NK-92 (cell line): ENCODE measurements around the gene SPC25.
"Not testable (repeated sequence)": the region's sequence is repeated elsewhere in the genome, so short reads cannot be mapped to it uniquely, and the experiment has no call there.

Experiments used
- DNase-seq: peaks from one replicate; lab custom pipeline; 2025; ENCODE audit not compliant: unreplicated experiment; lab: John Stamatoyannopoulos, UW

Gene SPC25, protein sequence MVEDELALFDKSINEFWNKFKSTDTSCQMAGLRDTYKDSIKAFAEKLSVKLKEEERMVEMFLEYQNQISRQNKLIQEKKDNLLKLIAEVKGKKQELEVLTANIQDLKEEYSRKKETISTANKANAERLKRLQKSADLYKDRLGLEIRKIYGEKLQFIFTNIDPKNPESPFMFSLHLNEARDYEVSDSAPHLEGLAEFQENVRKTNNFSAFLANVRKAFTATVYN

DNA sequence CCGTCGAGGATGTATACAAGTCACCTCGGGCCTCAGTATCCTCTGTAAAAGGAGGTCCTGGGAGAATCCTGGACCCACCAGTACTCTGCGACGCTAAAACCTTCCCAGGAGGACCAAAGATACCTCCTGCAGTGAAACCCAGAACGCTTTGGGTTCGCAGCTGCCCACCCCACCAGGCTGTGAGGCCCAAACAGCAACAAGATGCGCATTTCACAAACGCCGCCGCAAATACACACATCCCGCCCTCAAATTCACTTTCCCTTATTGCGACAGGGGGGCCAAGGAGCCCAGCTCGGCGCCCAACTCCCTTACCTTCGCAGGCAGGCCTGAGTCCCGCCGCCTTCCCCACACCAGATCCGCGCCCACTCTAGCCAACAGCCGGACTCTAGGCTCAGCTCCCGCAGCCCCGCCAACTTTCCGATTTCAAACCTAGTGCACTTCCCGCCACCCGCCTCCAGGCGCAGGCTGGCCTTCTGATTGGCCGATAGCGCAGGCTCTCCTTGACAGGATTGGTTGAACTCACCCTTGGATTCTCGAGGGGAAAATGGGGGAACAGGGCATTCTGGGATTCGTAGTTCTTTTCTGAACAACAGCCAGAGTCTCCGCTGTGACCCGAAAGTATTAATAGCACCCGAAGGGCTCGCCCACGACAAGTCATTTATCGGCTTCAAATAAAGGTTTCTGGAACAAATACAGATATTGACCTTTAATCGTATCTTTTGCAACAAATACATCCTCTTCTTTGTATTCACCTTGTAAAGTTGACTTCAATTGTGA is at the start of gene SPC25:
Gene SPC25, minus strand, starts transcription at position 425 of the 777 bp plus-strand sequence. CDS start 911 bp downstream, outside the sequence.
- peak; percentile 14 for DNase-seq

DNA sequence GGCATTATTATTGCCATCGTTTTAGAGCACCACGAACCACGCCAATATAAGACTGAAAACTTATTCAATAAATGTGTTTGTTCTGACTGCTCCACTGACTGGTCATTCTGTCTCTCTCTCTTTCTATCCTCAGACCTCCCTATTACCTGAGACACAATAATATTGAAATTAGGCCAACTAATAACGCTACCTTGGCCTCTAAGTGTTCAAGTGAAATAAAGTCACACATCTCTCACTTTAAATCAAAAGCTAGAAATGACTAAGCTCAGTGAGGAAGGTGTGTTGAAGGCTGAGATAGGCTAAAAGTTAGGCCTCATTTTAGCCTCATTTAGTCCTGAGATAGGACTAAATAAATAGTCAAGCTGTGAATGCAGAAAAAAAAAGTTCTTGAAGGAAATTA is 49.7 kb upstream of the SPC25 start:
- DNase-seq = no peak

DNA sequence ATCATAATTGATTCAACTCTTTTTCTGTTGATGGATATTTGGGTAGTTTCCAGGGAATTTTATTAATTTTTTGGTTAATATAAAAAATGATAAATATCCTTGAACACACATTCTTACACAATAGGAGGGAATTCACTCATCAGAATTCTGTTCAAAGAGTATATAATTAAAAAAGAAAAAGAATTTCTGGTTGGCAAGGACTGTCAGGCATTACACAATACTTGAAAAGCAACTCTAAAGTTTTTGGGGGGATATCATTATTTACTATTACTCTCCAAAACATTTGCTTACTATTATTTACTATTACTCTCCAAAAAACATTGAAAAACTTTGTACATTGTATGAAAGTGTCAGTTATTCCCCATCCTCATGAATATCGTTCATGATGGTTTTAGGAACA is 48.8 kb upstream of the SPC25 start:
- no peak for DNase-seq

DNA sequence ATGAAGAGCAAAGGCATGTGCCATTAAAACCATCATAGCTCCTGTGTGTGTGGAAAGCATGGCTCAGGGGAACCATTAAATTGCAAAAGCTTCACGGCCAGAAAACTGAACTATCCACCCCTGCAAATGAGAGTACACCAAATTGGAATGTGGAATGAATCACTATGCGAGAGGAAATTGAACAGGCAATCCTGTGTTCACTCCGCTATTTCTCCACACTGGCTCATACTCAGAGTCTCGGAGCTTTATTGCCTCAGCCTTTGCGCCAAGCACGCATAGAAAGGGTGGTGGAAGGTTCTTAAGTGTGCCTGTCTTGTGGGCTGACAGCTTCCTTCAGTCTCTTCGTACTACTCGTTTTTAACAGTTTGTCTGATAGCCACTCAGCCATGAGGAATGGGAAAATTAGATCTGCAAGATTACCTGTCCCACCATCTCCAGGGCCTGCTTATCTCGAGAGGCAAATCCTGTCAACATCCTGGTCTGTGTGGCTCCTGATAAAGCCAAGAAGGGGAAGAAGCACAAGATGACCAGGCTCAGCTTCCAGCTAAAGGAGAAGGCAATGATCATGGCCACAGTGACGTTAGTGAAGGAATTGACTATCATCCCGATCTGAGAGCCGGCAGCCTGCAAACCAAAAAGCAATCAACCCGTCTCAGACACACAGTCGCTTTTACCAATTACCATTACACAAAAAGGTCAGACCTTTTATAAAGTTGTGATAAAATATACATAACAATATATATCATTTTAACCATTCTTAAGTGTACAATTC is 45.8 kb upstream of the SPC25 start:
- DNase-seq = no peak

DNA sequence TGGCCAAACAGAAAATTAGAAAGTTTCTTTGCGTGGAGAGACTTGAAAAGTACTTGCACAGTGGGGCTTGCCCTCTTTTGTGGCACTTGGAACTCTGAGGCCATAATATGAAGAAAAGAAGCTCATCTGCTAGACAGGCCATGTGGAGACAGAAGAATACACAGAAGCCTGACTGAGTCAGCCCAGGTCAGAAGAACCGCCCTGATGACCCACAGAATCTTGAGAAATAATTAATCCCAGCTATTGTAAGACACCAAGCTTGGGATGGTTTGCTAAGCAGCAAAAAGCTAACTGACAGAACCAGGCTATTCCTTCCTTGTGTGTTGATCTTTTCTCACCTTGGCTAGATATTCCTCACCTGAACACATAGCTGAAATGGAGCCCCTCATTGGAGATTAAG is 44.6 kb upstream of the SPC25 start:
- no peak for DNase-seq

DNA sequence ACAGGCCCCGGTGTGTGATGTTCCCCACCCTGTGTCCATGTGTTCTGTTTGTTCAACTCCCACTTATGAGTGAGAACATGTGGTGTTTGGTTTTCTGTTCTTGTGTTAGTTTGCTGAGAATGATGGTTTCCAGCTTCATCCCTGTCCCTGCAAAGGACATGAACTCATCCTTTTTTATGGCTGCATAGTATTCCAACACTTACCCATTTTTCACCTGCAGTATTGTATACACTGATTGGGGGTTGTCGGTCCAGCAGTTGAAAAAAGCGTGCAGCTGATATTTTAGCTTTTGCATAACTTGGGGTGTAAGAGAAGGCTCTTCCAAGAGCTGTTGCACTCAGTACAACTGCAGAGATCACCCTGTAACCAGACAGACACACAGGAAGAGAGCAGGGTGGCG is 41.9 kb upstream of the SPC25 start:
- DNase-seq = not testable (repeated sequence)

DNA sequence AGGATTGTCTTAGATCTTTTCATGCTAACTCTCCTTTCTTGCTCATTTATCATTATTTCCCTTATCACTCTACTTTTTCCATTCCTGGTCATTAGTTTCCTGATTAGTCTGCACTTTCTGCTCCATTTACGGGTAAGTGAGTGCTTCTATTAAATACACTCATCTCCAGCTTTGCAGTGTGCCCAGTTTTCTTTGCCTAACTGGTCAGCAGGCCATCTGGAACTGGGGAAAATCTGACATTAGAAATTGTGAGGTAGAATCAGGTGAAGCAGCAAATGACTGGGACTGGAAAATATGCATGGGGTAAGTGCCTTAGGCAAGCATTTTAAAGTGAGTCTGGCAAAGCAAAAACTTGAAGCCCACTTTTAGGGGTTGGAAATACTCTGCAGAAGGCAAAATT is 40.0 kb upstream of the SPC25 start:
- no peak for DNase-seq

DNA sequence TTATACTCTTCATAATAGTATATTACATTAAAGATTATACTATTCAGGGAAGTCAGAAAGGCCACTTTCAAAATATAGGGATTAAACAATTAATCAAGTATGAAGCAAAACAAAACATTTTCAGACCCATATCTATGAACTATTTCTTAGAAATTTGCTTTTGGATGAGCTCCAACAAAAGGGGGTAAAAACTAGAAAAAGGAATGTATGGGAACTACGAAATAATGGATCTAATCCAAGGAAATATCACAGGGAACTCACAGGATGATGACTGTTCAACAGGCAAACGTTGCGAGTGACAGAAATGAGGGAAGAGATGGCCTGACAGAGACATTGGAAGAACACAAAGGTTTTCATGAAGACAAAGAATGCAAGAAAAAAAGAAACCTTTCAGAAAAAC is 38.8 kb upstream of the SPC25 start:
- DNase-seq = no peak

DNA sequence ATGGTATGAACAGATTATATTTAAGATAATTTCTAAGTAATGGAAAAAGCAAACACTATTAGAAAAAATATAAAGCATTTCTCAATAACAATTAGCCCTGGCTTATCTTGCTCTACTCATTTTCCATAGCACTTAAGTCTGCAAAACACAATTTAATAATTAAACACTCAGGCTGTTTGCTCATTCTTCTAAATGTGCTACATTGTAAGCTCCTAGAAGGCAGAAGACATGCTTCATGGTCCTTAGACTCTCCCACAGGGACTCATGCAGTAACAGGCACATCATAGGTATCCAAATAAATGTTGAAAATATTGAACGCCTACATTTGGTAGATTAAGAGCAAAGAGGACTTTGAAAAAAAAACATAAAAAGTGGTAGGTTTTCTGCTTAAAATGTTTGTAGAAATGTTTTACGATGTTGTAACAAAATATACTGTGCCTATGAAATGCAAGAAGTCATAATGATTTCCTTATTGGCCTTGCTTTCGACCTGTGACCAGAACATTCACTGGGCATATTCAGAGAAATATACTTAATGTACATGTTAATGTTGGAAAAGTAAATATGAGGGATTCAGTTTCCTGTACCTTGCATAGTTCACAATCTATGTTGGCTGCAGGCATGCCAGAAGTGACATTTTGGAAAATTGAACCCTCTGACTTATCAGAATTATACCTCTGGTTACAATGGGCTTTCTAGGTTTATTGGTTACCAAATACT is 38.0 kb upstream of the SPC25 start:
- DNase-seq = no peak

DNA sequence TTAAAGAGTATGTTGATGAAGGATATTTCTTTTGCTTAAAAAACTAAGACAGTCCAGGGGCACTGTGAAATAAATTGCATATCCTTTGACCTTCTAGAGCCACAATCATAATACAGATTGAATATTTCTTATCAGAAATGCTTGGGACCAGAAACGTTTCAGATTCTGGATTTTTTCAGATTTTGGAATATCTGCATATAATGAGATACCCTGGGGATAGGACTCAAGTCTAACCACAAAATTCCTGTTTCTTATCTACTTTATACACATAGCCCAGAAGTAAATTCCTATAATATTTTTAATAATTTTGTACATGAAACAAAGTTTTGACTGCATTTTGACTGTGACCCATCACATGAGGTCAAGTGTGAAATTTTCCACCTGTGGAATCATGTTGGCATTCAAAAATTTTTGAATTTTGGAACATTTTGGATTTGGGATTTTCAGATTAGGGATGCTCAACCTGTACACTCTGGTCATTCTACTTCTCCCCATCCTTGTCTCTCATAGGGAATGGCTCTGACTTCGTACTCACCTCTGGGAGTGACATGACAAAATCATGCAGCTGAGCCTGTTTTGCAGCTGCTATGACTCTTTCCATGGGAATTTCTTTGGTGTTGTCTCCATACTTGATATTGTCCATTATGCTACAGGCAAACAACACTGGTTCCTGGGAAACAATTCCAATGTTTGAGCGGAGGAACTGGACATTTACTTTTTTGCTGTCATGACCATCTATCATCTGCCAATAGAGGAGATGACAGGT is 36.6 kb upstream of the SPC25 start:
- DNase-seq = no peak

DNA sequence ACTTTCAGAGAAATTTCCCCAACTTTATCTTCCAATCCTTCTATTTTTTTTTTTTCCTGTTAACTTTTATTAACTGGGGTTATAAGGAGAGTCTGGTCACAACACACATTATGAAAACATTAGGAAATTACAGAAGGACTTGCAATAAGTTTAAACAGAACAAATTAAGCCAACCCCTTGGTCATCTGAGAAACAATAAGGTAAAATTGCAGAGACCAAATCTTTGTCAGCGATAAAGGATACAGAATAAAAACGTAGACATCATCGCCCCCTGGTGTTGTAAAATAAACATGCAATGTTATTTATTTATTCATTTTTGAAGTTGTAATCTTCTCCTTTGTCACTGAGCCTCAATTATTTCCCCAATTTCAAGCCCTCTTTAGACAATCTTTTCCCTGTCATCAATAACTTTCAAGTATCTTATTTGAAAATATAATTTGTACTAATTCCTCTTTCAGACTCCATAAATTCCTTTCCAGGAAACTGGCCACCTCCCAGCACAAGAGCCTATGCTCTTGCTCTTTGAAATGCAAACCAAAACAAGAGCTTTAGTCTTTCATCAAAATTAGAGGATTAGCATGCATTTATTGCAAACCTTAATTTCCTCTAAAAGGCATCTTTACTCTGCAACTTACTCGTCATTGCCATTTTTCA is 30.4 kb upstream of the SPC25 start:
- no peak for DNase-seq

DNA sequence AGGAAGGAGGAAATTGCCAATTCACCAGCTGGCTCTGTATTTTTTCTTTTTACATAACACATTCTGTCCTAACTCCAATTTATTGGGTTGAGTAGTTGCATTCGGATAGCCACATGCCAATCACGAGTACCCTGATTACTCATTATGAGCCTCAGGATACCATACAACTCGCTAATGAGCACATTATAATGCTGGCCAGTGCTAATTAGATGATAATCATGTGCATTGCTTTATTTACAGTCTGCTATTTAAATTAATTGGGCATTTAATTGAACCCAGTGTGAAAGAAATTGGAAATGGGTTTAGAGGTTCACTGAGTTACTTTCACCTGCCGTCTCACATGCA is 26.1 kb upstream of the SPC25 start:
- DNase-seq = no peak

DNA sequence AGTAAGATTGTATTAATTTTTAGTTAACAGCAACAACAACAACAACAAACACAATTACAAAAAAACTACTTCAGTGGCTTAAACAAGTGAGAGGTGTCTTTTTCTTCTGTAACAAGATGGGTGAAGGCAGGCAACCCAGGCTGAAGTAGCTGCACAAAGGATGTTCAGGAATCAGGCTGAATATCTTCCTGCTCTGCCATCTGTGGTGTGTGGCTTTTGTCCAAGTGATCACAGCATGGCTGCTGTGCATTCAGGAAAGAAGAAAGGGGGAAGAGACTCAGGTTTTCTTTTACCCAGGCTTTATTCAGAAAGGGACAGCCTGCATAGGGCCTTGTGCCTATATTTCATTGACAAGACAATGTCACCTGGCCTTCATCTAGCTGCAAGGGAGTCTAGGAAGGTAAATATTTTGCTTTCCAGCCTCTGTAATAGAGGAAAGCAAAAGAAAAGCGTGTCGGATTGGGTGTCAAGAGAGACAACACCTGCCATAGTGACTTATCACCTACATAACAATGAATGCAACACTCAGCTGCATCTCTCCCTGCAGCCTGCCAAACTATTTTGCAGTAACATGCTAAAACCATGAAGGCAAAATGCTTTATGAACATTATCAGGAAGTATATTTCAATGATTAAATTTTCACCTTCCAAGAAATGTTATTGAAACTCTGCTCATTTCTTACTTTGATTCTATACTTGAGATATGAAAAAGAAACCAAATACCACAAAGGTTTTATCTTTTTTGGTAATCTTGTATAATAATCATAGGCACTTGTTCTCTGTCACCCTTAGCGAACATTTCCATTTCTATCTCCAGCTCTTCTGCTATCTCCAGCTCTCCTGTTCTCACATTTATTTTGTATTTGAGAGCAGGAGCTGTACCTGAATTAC is 25.5 kb upstream of the SPC25 start:
- DNase-seq = no peak

DNA sequence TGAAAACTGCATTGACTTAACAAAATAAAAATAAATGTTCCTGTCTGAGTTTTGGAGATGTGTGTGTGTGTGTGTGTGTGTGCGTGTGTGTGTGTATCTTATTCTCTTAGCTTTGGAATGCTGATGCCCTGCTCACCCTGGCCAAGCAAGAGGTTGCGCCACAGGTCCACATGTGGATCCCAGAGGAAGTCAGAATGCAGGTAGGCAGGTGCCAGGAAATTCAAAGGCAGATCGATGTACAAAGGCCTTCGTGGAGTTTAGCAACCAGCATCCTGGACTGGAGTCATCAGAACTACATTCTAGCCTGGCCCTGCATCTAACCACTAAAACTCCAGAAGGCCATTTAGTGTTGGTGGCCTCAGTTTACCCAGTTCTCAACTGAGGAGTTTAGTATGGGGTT is 23.3 kb upstream of the SPC25 start:
- no peak for DNase-seq

DNA sequence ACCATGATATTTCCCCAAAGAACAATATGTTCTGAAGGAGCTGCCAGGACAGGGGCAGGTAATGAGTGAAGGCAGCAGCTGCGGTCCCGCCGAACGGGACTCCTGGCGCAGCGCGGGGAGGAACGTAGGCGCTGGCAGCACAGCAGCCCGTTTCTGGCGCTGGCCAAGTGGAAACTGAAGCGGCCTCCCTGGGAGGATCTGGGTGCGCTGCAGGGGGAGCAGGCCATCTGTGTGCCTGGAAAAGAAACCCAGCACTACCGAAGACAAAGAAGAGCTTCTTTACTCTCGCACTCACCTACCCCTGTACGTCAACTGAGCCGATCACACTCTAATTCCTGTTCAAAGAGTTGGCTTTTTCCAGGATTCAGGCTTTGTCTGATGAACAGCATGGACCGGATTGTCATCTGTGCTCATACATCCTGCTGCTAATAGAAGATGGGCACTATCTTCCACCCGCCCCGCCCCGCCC is 22.7 kb upstream of the SPC25 start:
- DNase-seq = no peak

DNA sequence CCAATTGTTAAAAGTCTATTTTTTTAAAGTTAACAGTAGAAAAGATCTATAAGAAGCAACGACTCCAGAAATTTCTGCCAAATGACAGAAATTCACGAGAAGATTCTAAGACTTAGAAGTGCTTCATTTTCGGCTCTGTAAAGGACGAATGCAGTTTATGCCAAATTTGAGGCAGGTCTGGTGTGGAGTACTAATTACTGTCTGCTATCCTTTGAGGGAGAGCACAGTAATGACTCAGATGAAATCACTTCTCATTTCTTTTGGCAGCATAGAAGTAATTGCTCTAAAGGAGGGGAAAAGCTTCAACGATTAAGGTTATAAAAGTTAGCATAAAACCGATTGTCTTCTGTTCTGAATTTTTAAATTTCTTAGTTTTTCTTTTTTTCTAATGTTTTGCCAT is 22.2 kb upstream of the SPC25 start:
- no peak for DNase-seq

DNA sequence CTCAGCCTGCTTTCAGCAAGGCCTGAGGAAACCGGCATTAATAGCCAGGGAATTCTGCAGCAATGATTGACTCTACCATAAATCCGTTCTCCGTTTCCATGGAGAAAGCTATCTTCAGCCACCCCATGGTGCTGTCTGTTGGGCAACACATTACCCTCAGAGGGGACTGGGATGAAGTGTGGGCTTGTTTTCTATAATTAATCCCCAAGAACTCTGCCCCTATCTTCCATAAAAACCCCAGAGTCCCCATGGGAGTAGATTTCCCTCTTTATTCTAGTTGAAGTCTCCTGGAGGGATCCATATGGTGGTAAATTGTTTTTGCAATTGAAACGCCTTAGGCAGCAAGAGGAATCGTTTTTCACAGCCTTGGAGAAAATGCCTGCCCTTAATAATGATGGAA is 20.1 kb upstream of the SPC25 start:
- DNase-seq = no peak

DNA sequence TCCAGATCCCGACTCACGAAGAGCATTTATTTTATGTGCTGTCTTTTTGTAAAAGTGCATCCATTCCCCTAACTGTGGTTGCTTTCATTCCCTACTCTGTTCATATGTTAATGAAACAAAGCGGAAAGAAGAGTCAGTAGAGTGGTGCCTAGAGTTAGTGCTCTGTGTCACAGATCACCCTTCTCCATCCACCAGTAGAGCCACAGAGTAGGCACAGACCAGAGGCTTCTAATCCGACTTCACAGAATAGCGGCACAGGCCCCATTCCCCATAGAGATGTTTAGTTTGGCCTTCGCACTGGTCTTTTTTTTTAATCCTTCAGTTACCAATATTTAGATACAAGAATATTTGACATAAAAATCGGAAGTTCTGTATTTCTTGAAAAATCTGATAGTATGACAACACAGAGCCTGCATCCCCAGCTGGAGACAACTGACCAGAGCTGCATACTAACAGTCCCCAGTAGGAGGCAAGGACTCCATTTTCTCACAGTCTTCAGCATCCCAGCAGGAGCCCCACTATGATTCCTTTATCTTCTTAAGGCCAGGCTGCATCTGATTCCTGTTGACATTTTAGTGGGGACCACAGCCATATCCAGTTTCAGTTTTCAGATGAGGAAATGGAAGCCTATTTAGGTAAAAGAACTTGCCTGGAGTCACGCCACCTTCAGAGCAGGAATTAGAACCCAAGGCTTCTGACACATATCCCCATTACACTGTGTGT is 17.9 kb upstream of the SPC25 start:
- no peak for DNase-seq

DNA sequence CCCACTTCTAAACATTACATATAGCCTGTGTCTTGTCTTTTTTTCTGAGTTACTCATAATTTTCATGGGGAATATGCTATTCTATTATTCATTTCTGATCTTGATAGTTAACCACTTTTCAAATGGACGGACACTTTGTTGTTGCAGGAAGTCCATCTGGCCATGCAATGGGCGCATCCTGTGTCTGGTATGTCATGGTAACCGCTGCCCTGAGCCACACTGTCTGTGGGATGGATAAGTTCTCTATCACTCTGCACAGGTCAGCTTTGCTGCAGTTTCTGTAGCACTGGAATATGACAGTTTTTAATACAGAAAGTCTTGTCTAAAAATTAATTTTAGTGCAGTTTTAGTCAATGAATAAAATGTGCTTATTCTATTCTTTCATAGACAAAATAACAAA is 14.1 kb upstream of the SPC25 start:
- no peak for DNase-seq
